ENCODE data around the gene PLPPR4.

- TF ChIP-seq CTCF (IDR thresholded peaks at IDR 0.05), result no peak
- TF ChIP-seq POLR2A (IDR thresholded peaks at IDR 0.05), result no peak
Observed at GRCh38 chr1:99233446-99233845, 30.8 kb upstream of the PLPPR4 start.

Measured in suprapubic skin (tissue), 3 donors.